ENCODE data around the gene SET.
"Not testable (repeated sequence)": the region's sequence is repeated elsewhere in the genome, so short reads cannot be mapped to it uniquely, and the experiment has no call there.

SET gene, protein sequence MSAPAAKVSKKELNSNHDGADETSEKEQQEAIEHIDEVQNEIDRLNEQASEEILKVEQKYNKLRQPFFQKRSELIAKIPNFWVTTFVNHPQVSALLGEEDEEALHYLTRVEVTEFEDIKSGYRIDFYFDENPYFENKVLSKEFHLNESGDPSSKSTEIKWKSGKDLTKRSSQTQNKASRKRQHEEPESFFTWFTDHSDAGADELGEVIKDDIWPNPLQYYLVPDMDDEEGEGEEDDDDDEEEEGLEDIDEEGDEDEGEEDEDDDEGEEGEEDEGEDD

DNA sequence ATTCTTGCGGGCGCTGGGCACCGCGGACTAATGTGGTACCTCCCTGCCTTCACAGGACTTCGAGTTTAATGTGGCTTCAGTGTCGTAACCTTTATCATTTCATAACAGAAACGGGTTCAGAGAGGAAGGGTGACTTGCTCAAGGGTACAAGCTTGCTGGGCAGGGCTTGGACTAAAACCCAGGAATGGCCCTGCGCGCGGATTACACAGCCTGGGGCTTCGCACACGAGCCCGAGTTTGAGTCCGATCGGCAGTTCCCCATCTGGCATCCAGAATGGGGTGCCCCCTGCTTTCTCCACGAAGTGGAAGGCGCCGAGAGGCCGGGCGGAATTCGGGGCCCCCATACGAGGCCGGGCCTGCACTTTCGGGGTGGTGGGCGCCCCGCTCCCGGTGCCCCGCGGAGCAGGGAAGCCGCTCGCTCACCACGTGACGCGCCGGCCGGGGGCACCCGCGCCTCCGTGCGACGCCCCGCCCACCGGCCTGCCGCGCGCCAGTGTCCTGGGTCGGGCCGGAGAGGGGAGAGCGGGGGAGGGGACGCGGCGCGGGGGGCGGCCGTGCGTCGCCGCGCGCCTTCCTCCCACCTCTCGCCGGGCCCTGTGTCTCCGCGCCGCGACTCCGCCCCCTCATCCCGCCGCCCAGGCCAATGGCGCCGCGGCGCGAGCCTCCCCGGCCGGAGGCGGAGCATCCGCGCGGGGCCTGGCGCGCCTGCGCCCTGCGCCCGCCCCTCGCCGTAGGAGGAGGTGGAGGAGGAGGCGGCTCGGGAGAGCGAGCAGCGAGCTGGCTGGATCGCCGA lies at the start of gene SET:
TSS of gene SET (plus strand) at position 722 of the 792 bp plus-strand sequence. CDS start 361 bp downstream, outside the sequence.
- FAIRE-seq, result no peak

DNA sequence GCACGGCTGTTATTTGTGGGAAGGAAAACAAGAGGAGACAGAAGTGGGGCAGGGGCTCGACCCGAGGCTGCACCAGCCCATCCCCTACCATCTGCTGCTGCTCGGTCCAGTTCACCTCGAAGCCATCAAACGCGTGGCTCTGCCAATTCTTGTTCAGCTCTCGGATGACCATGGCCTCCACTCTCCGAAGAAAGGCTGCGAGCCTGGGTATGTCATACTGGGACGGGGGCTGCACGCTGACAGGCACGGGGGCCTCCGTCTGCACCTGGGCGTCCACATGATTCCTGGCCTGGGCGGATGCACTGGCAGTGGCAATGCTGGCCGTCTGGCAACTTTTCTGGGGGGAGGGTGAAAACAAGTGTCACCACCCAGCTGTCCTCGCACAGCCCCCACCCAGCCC lies 48.4 kb upstream of the SET start:
- FAIRE-seq, result no peak

DNA sequence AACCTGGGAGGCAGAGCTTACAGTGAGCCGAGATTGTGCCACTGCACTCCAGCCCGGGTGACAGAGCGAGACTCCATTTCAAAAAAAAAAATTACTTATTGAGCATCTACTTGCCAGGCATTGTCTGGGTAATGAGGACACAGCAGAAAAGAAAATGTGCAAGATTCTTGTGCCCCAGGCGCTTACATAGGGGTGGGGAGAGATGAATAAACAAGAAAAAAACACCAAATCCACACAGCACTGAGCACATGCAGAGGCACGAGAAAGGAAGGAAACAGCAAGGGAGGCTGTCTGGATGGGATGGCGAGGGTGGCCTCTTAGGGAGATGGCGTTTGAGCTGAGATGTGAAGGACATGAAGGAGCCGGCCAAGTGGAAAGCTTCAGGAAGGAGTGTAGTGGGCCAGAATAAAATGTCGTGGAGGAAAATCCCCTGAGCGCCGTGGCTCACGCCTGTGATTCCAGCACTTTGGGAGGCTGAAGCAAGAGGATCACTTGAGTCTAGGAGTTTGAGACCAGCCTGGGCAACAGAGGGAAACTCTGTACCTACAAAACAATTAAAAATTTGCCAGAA lies 46.3 kb upstream of the SET start:
- no peak for FAIRE-seq

DNA sequence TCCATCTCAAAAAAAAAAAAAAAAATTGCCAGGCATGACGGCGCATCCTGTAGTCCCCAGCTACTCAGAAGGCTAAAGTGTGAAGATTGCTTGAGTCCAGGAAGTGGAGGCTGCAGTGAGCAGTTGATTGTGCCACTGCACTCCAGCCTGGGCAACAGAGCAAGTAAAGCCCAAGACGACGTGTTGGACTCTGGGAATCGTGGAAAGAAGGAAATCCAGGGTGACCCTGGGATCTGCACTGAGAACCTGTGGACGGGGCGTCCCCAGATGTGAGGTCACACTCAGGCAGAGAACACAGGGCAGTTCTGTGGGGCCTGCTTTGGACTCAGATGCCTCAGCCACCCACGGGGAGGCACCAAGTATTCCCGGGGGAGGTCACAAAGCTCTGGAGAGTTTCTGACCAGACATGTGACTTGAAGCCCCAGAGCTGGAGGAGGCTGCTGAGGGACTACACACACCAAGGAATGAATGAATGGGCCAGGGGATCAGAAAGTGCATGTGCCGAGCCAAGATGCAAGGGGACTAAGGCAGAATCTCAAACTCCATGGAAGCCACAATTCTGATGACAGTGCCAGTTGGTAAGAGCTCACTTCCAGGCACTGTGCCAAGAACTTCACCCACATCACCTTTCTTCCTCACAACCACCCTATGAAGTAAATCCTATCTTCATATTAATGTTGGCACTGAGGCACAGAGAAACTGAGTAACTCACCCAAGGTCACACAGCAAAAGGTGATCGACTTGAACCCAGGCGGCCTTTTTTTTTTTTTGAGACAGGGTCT lies 45.3 kb upstream of the SET start:
- FAIRE-seq, result no peak

DNA sequence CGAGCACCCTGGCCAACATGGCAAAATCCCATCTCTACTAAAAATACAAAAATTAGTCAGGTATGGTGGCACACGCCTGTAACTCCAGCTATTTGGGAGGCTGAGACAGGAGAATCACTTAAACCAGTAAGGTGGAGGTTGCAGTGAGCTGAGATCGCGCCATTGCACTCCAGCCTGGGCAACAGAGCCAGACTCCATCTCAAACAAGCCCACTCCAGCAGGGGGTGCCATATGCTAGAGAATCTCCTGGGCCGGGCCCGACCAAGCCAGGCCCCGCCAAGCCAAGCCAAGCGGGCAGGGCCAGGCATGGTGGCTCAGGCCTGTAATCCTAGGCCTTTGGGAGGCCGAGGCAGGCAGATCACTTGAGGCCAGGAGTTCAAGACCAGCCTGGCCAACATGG lies 40.8 kb upstream of the SET start:
- FAIRE-seq, result not testable (repeated sequence)

DNA sequence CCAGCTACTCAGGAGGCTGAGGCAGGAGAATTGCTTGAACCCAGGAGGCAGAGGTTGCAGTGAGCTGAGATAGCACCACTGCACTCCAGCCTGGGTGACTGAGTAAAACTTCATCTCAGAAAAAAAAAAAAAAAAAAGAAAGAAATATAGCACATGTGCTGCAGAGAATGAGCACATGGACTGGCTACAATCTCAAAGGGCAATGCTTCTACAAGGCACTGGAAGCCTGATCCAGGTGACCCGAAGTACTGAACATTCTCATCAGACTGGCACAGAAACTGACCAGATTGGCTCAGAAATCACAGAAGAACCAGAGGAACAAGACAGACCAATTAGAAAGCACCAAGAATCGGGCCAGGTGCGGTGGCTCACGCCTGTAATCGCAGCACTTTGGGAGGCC lies 37.2 kb upstream of the SET start:
- FAIRE-seq, result no peak

DNA sequence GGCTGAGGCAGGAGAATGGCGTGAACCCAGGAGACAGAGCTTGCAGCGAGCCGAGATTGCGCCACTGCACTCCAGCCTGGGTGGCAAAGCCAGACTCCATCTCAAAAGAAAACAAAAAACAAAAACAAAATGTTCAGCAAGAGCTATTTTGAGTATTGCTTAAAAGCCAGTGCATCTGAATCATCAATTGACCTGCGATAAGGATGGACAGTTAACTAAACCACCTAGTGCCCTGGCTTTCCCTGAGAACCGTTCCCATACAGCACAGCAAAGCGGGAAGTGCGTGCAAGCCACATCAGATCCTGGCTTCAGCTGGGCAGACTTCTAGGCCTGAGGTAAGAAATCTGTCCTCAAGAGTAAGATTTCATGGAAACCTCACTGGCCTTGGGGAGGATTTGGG lies 35.1 kb upstream of the SET start:
- no peak for FAIRE-seq

DNA sequence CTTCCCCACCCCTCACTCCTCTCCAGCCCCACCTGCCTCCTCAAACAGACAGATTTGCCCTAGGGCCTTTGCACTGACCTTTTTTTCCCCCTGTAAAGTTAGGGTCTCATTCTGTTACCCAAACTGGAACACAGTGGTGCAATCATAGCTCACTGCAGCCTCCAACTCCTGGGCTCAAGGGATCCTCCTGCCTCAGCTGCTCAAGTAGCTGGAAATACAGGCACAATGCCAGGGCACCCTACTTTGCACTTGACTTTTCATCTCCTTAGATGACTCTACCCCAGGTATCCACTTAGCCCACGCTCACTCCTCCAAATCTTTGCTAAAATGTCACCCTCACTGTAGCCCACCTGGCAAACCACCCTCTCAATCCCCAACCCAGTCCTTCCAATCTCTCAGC lies 34.5 kb upstream of the SET start:
- no peak for FAIRE-seq

DNA sequence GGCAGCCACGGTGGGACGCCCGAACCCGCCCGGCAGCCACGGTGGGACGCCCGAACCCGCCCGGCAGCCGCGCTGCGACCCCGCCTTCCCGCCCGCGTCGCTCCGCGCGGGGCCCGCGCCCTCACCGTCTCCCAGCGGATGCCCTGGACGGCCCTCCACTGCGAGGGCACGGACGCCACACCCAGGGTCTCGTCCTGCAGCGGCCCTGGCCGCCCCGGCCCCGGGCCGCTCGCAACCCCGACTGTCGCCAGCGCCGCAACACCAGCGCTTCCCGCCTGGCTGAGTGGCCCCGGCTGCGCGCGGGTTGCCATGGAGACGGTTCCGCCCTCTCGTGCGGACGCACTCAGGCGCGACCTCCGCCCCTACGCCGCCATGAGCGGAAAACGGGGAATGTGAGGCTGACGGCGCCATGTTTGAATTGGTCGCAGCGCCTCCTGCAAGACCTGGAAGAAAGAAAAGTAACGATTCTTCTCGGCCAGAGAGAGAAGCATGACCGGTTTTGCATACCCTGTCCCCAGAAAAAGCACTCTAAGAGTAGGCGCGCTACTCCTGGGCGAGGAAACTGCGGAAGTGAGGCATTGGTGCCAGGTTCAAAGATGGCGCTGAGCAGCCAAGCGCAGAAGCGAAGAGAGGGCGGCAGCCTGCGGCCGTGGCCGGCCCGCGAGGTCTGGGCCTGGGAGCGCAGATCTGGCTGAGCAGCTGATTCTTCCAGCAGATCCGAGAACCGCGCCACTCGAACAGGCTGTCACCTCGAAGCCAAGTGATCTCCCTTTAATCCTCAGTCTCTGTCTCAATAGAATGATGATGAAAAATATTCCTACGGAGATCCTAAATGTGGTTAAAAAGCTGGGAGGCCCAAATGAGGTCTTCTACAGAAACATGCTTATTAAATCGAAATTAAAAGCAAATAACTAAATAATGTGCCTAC lies 32.3 kb upstream of the SET start, which contains the start of gene DYNC2I2:
TSS of gene DYNC2I2 (minus strand) at position 432 of the 928 bp plus-strand sequence. CDS start at position 311, 121 bp downstream.
- no peak for FAIRE-seq

DNA sequence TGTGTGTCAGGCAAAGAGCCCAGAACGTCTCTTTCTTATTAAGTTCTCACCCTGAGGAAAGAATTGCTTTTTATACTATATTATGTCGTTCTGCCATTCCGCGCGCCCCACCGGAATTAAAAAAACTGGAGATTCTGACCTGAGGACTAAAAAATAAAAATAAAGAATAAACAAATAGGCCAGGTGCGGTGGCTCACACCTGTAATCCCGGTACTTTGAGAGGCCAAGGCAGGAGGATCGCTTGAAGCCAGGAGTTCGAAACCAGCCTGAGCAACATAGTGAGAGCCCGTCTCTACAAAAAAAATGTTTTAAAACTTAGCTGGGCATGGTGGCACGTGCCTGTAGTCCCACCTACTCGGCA lies 31.7 kb upstream of the SET start:
- FAIRE-seq, result no peak

DNA sequence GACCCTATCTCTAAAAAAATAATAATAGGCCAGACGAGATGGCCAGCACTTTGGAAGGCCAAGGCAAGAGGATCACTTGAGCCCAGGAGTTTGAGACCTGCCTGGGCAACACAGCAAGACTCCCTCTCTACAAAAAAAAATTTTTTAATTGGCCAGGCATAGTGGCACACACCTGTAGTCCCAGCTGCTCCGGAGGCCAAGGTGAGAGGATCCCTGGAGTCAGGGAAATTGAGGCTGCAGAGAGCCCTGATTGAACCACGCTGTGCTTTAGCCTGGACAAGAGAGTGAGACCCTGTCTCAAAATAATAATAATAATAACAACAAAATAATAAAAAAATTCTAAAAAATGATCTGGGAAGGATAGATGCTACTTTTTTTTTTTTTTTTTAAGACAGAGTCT lies 31.2 kb upstream of the SET start:
- FAIRE-seq, result no peak

DNA sequence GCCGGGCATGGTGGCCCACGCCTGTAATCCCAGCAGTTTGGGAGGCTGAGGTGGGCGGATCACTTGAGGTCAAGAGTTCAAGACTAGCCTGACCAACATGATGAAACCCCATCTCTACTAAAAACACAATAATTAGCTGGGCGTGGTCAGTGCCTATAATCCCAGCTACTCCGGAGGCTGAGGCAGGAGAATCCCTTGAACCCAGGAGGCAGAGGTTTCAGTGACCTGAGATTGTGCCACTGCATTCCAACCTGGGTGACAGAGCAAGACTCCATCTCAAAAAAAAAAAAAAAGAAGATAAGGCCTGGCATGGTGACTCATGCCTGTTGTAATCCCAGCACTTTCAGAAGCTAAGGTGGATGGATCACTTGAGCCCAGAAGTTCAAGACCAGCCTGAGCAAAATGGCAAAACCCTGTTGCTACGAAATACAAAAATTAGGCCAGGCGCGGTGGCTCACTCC lies 22.5 kb upstream of the SET start:
- FAIRE-seq, result not testable (repeated sequence)

DNA sequence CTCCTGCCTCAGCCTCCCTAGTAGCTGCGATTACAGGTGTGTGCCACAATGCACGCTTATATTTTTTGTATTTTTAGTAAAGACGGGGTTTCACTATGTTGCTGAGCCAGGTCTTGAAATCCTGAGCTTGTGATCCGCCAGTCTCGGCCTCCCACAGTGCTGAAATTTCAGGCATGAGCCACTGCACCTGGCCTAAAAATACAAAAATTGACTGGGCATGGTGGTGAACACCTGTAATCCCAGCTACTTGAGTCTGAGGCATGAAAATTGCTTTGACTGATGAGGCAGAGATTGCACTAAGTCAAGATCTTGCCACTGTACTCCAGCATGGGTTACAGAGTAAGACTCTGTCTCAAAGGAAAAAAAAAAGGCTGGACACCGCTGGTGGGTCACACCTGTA lies 19.2 kb upstream of the SET start:
- FAIRE-seq, result no peak

DNA sequence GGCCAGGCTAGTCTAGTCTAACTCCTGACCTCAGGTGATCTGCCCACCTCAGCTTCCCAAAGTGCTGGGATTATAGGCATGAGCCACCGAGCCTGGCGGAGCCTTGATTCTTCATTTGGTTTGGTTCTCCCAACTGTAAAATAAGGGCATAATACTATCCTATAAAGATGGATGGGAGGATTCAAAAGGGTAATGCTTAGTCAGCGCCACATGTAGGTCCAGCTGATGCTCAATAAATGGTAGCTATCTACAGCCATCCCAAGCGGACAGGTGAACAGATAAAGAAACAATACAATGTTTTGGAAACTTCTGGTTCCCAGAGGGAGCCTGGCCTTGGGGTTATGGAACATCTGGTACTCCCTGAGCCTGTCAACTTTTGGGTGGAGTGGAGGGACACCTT lies 13.6 kb upstream of the SET start:
- FAIRE-seq, result no peak

DNA sequence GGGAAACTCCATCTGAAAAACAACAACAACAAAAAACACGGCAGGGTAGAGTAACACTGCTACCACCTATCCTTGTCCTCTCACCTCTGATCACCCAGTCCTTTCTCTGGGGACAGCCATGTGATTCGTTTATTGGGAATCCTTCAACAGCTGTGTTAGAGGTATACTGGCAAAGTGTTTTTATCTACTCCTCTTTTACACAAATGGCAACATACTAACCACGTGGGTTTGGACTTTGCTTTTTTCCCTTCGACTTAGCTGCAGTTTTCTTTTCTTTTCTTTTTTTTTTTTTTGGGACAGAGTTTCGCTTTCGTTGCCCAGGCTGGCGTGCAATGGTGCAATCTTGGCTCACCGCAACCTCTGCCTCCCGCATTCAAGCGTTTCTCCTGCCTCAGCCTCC lies 11.2 kb upstream of the SET start:
- FAIRE-seq, result no peak

DNA sequence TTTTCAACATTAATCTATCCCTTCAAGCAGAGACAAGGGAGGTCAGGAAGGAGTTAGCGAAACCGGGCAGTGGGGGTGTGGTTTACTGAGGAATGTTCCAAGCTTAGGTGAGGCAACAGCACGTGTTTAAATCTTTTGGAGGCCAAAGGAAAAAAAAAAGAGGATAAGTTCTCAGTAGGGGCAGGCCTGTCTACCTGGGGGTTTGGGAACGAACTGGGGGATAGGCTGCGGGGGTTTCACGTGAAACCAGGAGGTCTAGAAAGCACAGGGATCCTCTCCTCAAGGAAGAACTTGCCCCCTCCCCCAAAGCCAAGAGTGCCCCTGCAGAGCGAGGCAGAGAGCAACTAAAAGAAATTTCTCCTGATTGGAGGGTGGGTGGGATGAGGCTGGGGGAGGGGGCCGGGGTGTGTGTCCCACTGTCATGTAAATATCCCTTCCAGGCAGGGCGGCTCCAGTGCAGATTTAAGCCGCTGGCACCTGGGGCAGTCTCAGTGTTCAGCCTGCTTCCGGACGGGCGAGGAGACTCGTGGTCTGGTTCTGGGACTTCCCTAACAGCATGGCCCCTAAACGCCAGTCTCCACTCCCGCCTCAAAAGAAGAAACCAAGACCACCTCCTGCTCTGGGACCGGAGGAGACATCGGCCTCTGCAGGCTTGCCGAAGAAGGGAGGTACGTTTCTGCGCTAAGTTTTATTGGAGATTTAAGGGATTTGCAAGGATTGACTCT lies 5.5 kb upstream of the SET start:
- FAIRE-seq, result no peak

DNA sequence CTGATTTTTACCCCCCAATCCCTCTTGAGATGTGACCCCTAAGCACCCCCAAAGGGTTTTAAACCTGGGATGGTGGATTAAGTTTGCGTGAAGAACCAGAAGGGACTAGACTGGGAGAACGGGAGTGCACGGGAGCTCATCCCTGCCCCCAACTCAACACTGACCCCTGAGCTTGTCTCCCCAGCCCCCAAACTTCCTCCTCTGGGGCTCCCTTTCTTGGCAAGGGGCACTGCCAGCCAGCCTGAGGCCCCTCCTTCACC lies 5.0 kb upstream of the SET start:
- FAIRE-seq, result no peak

DNA sequence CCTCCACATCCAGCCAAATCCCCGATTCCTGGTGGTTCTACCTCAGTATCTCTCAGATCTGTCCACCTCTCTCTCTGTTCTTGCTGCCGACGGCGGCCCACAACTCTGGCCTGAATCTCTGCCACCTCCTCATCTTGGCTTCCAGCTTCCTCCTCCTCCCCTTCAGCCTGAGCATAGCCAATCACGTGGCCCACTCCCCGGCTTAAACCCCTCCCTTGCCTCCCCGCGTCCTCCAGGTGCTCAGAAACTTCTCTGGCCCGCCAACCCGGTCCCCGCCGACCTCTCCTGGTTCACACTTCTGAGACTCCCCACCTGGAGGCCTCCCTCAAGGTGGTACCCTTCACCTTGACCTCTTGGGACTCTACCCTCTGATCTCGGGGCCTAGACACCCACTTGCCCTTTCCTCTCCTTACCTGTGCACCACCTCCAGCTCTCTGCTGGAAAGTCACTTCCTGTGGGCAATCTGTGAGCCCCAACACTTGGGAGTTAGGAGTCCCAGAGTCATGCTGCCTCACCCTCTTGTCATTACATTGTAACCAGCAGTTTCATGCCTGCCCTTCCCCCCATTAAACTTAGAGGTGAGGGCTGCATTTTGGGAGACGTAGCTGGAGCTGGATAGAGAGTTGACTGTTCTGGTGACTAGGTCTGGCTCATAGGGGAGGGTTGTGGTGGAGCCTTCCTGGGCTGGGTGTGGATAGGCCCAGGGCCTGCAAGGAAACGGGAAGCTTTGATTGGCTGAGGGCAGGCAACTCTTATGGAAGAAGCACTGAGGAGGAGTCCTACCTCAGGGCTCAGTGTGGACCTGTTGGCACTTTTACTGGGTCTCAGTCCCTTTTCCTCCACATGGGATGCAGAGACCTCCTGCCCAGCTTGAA lies 4.5 kb upstream of the SET start:
- no peak for FAIRE-seq

DNA sequence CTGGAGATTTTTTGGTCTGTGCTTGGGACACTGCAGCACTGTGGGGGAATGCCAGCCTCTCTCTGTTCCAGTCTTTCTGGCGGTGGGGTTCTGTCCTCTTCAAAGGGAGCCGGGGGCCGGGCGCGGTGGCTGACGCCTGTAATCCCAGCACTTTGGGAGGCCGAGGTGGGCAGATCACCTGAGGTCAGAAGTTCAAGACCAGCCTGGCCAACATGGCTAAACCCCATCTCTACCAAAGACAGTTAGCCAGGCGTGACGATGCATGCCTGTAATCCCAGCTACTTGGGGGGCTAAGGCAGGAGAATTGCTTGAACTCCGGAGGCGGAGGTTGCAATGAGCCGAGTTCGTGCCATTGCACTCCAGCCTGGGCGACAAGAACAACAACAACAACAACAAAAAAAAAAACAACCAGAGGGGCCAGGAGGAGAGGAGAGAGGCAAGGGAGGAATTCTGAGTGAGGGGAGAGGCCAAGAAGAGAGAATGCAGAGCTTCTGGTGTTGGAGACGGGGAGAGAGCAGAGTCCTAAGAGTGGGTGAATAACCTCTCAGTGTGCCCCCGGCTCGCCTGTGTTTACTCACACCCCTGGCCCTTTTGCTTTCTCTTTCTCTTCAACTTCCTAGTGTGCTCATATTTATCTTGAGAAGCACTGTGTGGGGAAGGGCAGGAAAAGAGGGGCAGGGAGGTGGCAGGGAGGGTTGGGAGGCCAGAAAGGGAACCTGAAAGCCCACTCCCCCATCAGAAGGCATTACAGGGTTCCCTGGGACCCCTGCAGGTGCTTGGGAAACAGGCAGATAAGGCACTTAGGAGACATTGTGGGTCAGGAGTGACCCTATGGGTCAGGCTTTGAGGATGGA lies 3.2 kb upstream of the SET start:
- FAIRE-seq, result no peak

DNA sequence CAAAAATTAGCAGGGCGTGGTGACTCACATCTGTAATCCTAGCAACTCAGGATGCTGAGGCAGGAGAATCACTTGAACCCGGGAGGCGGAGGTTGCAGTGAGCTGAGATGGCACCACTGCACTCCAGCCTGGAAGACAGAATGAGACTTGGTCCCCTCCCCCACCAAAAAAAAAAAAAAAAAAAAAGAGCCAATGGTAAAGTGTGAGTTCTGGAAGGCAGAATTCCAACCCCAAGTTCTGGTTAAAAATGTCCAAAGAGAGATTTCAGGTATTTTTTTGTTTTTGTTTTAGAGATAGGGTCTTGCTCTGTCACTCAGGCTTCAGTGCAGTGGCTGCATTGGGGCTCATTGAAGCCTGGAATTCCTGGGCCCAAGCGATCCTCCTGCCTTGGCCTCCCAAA lies 1.6 kb upstream of the SET start:
- FAIRE-seq, result no peak
